Bronchial smooth muscle cell (primary cell): Measurements from ENCODE around the gene FNDC3A. TPM values are rescaled to one million over a fixed set of nuclear protein-coding genes. Genes with fewer than 3 reads are reported as not detected.

Experiments
- total RNA-seq: library from RNA; depleted of rRNA; stranded (reverse); fragments of >200 nt; gene quantifications from 2 replicates; pipeline ENCODE4 v1.2.1, GENCODE V29; 2014

FNDC3A gene
- 48.5 and 55.8 TPM in 2 replicates for total RNA-seq

DNA sequence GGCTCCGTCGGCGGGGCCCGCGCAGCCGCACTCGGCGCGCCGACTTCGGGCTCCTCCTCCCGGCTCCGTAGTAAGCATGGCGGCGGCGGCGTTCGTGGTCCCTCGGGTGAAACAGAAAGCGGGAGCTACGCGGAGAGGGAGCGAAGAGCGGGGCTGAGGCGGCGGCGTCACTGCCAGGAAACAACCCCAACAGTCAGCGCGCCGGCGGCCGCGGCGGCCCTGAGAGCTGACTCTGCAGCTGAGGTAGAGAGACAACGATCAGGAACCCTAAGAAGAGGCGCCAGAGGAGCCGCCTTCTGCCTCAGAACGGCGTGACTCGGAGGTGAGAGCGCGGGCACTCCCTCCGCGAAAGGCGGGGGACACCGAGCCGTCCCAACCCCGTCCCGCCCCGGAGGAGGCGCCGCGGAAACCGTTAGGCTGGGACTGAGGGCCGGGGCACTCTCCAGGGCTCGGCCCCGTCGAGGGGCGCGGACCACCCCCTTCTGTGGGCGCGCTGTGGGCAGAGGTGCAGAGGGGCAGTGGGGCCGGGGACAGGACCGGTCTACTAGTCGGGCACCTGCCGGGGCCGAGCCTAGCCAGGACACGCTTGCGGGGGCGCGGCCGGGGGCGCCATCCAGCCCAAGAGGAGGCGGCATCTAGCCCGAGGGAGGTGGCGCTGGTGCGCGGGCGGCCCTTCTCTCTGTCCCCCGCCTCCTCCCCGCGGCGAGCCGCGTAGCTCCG lies at the start of gene FNDC3A:
TSS of gene FNDC3A (plus strand) at position 57 of the 720 bp plus-strand sequence. CDS start 30,279 bp downstream, outside the sequence.

DNA sequence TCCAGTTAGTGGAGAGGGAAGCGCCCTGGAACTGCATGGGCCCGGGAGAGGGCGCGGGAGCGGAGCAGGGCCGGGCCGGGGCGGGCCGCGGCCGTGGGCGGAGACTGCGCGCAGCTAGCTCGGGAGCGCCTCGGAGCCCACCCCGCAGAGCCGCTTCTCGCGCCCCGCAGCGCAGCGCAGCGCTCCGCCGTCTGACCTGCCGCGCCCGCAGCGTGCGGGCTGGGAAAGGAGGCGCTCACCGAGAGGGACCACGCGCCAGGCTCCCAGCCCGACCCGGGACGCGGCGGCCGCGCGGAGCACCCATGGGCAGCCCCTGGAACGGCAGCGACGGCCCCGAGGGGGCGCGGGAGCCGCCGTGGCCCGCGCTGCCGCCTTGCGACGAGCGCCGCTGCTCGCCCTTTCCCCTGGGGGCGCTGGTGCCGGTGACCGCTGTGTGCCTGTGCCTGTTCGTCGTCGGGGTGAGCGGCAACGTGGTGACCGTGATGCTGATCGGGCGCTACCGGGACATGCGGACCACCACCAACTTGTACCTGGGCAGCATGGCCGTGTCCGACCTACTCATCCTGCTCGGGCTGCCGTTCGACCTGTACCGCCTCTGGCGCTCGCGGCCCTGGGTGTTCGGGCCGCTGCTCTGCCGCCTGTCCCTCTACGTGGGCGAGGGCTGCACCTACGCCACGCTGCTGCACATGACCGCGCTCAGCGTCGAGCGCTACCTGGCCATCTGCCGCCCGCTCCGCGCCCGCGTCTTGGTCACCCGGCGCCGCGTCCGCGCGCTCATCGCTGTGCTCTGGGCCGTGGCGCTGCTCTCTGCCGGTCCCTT lies 244.5 kb downstream of the FNDC3A start, which contains the start of gene MLNR:
TSS of gene MLNR (plus strand) at position 303 of the 820 bp plus-strand sequence. CDS start at position 303, 0 bp downstream.

GRCh38 chr13:49247643-49248621 lies 272.2 kb downstream of the FNDC3A start, which contains the start of gene CDADC1:
Gene CDADC1, plus strand, starts transcription at chr13:49247925. Its CDS starts 113 bp downstream, at chr13:49248038.

Other genes with a start within 250 kb of the FNDC3A start
- not detected in 2 replicates for gene MLNR, start 244.4 kb downstream of the FNDC3A start, total RNA-seq